Fibroblast of lung (primary cell): ENCODE measurements around the gene TBX15.

Experiments
- EZH2 ChIP-seq: IDR thresholded peaks from 2 replicates; pipeline ENCODE4 v1.5.1; 2012; ENCODE audit warnings: low read length, control low read depth, mild to moderate bottlenecking; ENCODE audit errors: missing control alignments
- TF ChIP-seq, protein P1 (sequence below), 2 donors: IDR thresholded peaks in 1 of 2; conservative IDR thresholded peaks in 1 of 2; 1 replicate in 1 of 2; 2 replicates in 1 of 2; pipeline ENCODE4 v1.5.1; 2011 to 2012; ENCODE audit warnings: low read length in 2 of 2, control low read depth in 1 of 2, inconsistent platforms in 1 of 2, low read depth in 1 of 2, mild to moderate bottlenecking in 1 of 2

- TF ChIP-seq, protein P1, sequence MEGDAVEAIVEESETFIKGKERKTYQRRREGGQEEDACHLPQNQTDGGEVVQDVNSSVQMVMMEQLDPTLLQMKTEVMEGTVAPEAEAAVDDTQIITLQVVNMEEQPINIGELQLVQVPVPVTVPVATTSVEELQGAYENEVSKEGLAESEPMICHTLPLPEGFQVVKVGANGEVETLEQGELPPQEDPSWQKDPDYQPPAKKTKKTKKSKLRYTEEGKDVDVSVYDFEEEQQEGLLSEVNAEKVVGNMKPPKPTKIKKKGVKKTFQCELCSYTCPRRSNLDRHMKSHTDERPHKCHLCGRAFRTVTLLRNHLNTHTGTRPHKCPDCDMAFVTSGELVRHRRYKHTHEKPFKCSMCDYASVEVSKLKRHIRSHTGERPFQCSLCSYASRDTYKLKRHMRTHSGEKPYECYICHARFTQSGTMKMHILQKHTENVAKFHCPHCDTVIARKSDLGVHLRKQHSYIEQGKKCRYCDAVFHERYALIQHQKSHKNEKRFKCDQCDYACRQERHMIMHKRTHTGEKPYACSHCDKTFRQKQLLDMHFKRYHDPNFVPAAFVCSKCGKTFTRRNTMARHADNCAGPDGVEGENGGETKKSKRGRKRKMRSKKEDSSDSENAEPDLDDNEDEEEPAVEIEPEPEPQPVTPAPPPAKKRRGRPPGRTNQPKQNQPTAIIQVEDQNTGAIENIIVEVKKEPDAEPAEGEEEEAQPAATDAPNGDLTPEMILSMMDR (conservative IDR thresholded peaks at IDR 0.05 in 1 of 2, IDR thresholded peaks at IDR 0.05 in 1 of 2; ENCODE audit: low read depth in 1 of 2, low read length in 2 of 2): no peak
- TF ChIP-seq EZH2: no peak
Observed at GRCh38 chr1:118945489-118945888, 42.7 kb downstream of the TBX15 start.
